Measurements from ENCODE around the gene LITAFD.

- TF ChIP-seq POLR2AphosphoS5 (IDR thresholded peaks at IDR 0.05; ENCODE audit: low read depth, low read length), result no peak
- TF ChIP-seq CTCF (IDR thresholded peaks at IDR 0.05), result no peak
- TF ChIP-seq REST (IDR thresholded peaks at IDR 0.05; ENCODE audit: low read depth, low read length), result no peak
- no peak for TF ChIP-seq GATA2 (CRISPR knock-in tag; IDR thresholded peaks at IDR 0.05)
Measured at GRCh38 chr16:8867932-8868415, 14.2 kb upstream of the LITAFD start.
